Measurements from ENCODE around the gene CCDC9B. TPM values are rescaled to one million over a fixed set of nuclear protein-coding genes. Genes with fewer than 3 reads are reported as not detected.
A peak's percentile ranks its signal among the peaks of the same experiment; 100 is the strongest.

CCDC9B gene
- total and polyA plus RNA-seq, 2 of the 4 experiments (the other 2 are of a cell fraction): 19.7 to 30.9 TPM

GRCh38 chr15:40313531-40314398 is 27.0 kb downstream of the CCDC9B start:
- Histone ChIP-seq H3K56ac (ENCODE audit: extremely low read depth, insufficient read depth, low read length) (no peak overlapping the region), H3K4me2 (ENCODE audit: low read depth, low read length) (no peak overlapping the region), H2AK9ac (replicated peaks; ENCODE audit: low read depth, low read length, poor library complexity) (no peak overlapping the region), H3K4me3 (ENCODE audit: insufficient read depth, low read depth, low read length) (no peak overlapping the region), H3K4me1 (ENCODE audit: control insufficient read depth, insufficient read depth, low read length) (no peaks in the 10 kb centered on the region), H4K20me1 (ENCODE audit: insufficient read depth, low read length) (no peaks in the 10 kb centered on the region), H2AFZ (replicated peaks; ENCODE audit: low read length, poor library complexity) (peak overlapping the region; percentile 40), H2BK120ac (ENCODE audit: low read depth, low read length) (no peak overlapping the region), H3K4ac (ENCODE audit: low read depth, low read length) (no peak overlapping the region), H4K8ac (ENCODE audit: low read depth in 2 of 2, low read length in 2 of 2) (no peak overlapping the region), H3K23ac (ENCODE audit: low read depth, low read length) (peak overlapping the region; percentile 50; the same call in 1 of the 2 replicates), H2AK5ac (ENCODE audit: low read depth, low read length) (no peak overlapping the region), H4K91ac (ENCODE audit: insufficient read depth, low read depth, low read length) (no peak overlapping the region), H3K14ac (replicated peaks; ENCODE audit: low read depth, low read length) (no peak overlapping the region), H3K9me1 (ENCODE audit: insufficient read depth, low read length) (no peaks in the 10 kb centered on the region), H2BK20ac (ENCODE audit: low read depth, low read length) (no peak overlapping the region), H3K27ac (ENCODE audit: insufficient read depth, low read length) (no peak overlapping the region), H3K36me3 (ENCODE audit: control insufficient read depth, insufficient read depth, low read length) (no peaks in the 10 kb centered on the region), H3K79me1 (ENCODE audit: low read depth in 1 of 2, low read length in 2 of 2) (no peaks in the 10 kb centered on the region), H2BK5ac (ENCODE audit: low read depth, low read length, poor library complexity, severe bottlenecking) (no peak overlapping the region), H4K5ac (ENCODE audit: low read depth, low read length) (no peak overlapping the region), H2BK15ac (ENCODE audit: low read depth, low read length) (no peak overlapping the region), H3K27me3 (ENCODE audit: control insufficient read depth, insufficient read depth, low read length) (peaks cover 48% of the 10 kb centered on the region), H3K18ac (ENCODE audit: low read depth, low read length) (no peak overlapping the region), H3K9ac (ENCODE audit: low read depth, low read length) (no peak overlapping the region), H3K9me3 (ENCODE audit: control insufficient read depth, insufficient read depth, low read length) (no peaks in the 10 kb centered on the region)
- no TSS peak for BruUV-seq (replicated peaks)
- DNase-seq (no peak), ATAC-seq (ENCODE audit: low read depth) (no peak)
- in situ Hi-C loops (cut with MboI; ENCODE audit: low sequenced_read_pairs) (no loop called here), dilution Hi-C loops (cut with HindIII; ENCODE audit: low sequenced_read_pairs, unreplicated experiment) (no loop called here), intact Hi-C loops (cut with micrococcal nuclease) (no loop called here)
- 11% methylated on average over 1 of the region's 10 CpGs; no CpG with 5 or more reads in 1 of the 2 experiments for WGBS, 2 experiments (ENCODE audit: extremely low coverage in 2 of 2, insufficient read length in 1 of 2)
- ChIA-PET POLR2A (ENCODE audit: unreplicated experiment) (no interaction called here), CTCF (no interaction called here)
- no peak for TF ChIP-seq MXI1 (IDR thresholded peaks at IDR 0.05; ENCODE audit: borderline replicate concordance, low read depth, low read length)
- no peak for TF ChIP-seq ELK1 (IDR thresholded peaks at IDR 0.05; ENCODE audit: borderline replicate concordance, low read depth, low read length)
- TF ChIP-seq RAD21 (IDR thresholded peaks at IDR 0.05; ENCODE audit: low read length): no peak
- TF ChIP-seq BHLHE40 (IDR thresholded peaks at IDR 0.05; ENCODE audit: low read depth, low read length): no peak
- no peak for TF ChIP-seq NFE2L2 (IDR thresholded peaks at IDR 0.05; ENCODE audit: low read depth, low read length)
- no peak for TF ChIP-seq RFX5 (IDR thresholded peaks at IDR 0.05; ENCODE audit: low read depth, low read length)
- TF ChIP-seq CTCF (conservative IDR thresholded peaks at IDR 0.05; ENCODE audit: low read depth, low read length): no peak
- TF ChIP-seq MAFK (IDR thresholded peaks at IDR 0.05; ENCODE audit: low read depth, low read length): no peak
- TF ChIP-seq FOS (IDR thresholded peaks at IDR 0.05; ENCODE audit: low read depth, low read length): no peak
- TF ChIP-seq CHD1 (IDR thresholded peaks at IDR 0.05; ENCODE audit: low read depth, low read length): no peak
- TF ChIP-seq CEBPB (IDR thresholded peaks at IDR 0.05; ENCODE audit: low read depth, low read length): no peak
- no peak for TF ChIP-seq POLR2A (IDR thresholded peaks at IDR 0.05; ENCODE audit: low read depth, low read length)
- no peak for TF ChIP-seq SMC3 (IDR thresholded peaks at IDR 0.05; ENCODE audit: low read depth, low read length)
- TF ChIP-seq MAZ (IDR thresholded peaks at IDR 0.05; ENCODE audit: borderline replicate concordance, low read depth, low read length): no peak
- no peak for TF ChIP-seq USF2 (IDR thresholded peaks at IDR 0.05; ENCODE audit: low read depth, low read length)

Data from IMR-90 (cell line).